ENCODE data around the gene ARHGAP28.

DNA sequence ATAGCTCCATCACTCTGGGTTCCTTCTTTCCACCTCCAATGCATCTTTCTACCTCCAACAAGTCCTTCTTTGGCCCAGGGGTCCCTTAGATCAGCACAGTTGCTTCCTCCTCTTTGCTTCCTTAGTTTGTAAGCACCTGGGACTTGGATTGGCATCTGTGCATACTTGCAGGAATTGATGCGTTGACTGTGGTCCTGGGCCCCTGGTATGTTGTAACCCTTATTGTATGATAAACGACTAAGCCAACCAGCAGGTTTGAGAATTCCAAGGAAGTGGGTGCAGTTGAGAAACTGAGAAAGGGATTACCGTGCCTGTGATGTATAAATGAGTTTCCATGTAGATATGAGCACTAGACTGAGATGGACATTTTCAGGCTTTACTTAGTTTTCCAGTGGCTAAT lies 55.9 kb downstream of the ARHGAP28 start:
- no peak for TF ChIP-seq POLR2AphosphoS5 (IDR thresholded peaks at IDR 0.05; ENCODE audit: low read depth, low read length)
- TF ChIP-seq RFX5 (IDR thresholded peaks at IDR 0.05; ENCODE audit: low read length): no peak
- TF ChIP-seq, protein P1, sequence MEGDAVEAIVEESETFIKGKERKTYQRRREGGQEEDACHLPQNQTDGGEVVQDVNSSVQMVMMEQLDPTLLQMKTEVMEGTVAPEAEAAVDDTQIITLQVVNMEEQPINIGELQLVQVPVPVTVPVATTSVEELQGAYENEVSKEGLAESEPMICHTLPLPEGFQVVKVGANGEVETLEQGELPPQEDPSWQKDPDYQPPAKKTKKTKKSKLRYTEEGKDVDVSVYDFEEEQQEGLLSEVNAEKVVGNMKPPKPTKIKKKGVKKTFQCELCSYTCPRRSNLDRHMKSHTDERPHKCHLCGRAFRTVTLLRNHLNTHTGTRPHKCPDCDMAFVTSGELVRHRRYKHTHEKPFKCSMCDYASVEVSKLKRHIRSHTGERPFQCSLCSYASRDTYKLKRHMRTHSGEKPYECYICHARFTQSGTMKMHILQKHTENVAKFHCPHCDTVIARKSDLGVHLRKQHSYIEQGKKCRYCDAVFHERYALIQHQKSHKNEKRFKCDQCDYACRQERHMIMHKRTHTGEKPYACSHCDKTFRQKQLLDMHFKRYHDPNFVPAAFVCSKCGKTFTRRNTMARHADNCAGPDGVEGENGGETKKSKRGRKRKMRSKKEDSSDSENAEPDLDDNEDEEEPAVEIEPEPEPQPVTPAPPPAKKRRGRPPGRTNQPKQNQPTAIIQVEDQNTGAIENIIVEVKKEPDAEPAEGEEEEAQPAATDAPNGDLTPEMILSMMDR (IDR thresholded peaks at IDR 0.05): no peak
- TF ChIP-seq TAF1 (IDR thresholded peaks at IDR 0.05; ENCODE audit: borderline replicate concordance, low read depth, low read length): no peak
